Keratinocyte (primary cell): ENCODE measurements around the gene GABPB2.

Experiments
- EZH2 ChIP-seq: IDR thresholded peaks from one replicate; pipeline ENCODE4 v1.6.1; 2012; ENCODE audit warnings: inconsistent platforms, mild to moderate bottlenecking, low read length, moderate library complexity
- TF ChIP-seq, protein P1 (sequence below), 3 experiments: IDR thresholded peaks in 1 of 3; conservative IDR thresholded peaks in 1 of 3; optimal IDR thresholded peaks in 1 of 3; 2 replicates in 2 of 3; 3 replicates in 1 of 3; pipeline versions ENCODE3 to v1.5.1; 2011; ENCODE audit warnings: low read length in 3 of 3, mild to moderate bottlenecking in 3 of 3, moderate library complexity in 2 of 3, control low read depth in 1 of 3, inconsistent platforms in 1 of 3; ENCODE audit not compliant: insufficient read depth in 2 of 3; ENCODE audit errors: extremely low read depth in 1 of 3

DNA sequence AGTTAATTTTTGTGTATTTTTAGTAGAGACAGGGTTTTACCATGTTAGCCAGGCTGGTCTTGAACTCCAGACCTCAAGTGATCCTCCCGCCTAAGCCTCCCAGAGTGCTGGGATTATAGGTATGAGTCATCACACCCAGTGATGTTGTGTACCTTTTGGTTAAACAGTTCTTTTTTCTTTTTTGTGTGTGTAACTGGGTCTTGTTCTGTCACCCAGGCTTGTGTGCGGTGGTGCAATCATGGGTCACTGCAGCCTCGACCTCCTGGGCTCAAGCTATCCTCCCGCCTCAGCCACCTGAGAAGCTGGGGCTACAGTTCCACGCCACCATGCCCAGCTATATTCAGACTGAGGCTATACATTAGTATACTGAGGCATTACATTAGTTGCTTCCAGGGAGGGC, 37.8 kb downstream of the GABPB2 start:
- TF ChIP-seq, protein P1, sequence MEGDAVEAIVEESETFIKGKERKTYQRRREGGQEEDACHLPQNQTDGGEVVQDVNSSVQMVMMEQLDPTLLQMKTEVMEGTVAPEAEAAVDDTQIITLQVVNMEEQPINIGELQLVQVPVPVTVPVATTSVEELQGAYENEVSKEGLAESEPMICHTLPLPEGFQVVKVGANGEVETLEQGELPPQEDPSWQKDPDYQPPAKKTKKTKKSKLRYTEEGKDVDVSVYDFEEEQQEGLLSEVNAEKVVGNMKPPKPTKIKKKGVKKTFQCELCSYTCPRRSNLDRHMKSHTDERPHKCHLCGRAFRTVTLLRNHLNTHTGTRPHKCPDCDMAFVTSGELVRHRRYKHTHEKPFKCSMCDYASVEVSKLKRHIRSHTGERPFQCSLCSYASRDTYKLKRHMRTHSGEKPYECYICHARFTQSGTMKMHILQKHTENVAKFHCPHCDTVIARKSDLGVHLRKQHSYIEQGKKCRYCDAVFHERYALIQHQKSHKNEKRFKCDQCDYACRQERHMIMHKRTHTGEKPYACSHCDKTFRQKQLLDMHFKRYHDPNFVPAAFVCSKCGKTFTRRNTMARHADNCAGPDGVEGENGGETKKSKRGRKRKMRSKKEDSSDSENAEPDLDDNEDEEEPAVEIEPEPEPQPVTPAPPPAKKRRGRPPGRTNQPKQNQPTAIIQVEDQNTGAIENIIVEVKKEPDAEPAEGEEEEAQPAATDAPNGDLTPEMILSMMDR (optimal IDR thresholded peaks at IDR 0.05 in 1 of 3, IDR thresholded peaks at IDR 0.05 in 1 of 3, conservative IDR thresholded peaks at IDR 0.05 in 1 of 3; ENCODE audit: extremely low read depth in 1 of 3, insufficient read depth in 2 of 3, low read length in 3 of 3): no peak
- TF ChIP-seq EZH2: no peak
